ENCODE results near the gene ZNRF3.
A peak's percentile ranks its signal among the peaks of the same experiment; 100 is the strongest.
"Not testable (repeated sequence)": the region's sequence is repeated elsewhere in the genome, so short reads cannot be mapped to it uniquely, and the experiment has no call there.

Gene ZNRF3

DNA sequence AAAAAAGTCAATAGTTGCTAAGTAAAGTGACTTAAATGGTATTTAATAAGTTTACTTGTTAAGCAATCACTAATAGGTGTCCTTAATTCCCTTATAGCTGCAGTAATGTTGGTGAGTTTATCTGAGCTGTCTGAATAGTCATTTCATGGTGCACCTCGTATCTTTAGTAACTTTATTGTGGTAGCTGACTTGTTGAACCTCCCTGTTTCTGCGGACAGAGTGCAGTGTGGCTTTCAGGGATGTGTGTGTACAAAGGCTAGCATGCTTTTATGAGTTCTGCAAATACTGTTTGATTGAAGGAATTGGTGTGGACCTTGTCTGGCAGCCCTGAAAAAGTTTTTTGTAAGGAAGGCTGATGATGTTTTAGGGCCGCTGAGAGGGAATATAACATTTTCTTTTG lies 2.6 kb downstream of the ZNRF3 start:
- no peak for DNase-seq

DNA sequence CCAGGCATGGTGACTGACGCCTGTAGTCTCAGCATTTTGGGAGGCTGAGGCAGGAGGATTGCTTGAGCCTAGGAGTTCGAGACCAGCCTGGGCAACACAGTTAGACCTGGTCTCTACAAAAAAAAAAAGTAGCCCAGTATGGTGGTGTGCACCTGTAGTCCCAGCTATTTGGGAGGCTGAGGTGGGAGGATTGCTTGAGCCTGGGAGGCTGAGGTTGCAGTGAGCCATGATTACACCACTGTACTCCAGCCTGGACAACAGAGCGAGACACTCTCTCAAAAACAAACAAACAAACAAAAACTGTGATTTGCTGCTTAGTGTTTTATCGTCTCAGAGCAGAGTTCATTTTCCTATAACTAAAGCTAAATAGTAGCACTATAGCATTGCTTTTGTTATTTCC lies 3.3 kb downstream of the ZNRF3 start:
- DNase-seq, result not testable (repeated sequence)

DNA sequence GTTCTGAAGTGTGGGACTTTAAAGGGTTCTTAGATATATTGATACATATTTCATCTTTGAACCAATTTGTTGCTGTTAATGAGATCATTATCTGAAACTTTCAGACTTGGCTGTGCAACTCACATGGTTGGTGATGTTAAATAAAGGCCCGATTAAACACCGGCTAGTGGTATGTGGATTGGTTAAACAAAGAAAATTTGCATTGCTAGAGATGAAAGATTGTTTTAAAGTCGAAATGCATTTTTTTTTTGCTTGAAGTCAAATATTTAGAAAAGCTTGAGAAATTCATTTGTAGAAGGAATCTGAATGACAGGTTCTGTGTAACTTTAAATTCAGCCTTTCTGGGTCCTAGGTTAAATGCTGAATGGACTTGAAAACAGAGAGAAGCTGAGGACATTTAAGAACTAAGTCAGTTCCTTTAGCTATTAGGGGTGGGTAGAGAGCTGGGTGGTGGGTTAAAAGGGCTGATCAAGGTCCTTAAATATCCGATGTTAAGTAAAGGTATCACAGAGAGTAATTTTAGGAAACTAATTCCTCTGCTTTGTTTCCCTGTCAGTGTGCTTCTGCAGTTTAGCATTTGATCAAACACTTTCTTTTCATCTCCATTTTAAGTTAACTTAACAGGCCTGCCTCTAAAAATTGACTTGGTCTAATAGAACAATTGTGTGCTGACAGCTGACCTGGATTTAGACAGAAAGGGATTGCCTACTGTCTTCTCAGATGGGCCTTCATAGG lies 4.5 kb downstream of the ZNRF3 start:
- no peak for DNase-seq

DNA sequence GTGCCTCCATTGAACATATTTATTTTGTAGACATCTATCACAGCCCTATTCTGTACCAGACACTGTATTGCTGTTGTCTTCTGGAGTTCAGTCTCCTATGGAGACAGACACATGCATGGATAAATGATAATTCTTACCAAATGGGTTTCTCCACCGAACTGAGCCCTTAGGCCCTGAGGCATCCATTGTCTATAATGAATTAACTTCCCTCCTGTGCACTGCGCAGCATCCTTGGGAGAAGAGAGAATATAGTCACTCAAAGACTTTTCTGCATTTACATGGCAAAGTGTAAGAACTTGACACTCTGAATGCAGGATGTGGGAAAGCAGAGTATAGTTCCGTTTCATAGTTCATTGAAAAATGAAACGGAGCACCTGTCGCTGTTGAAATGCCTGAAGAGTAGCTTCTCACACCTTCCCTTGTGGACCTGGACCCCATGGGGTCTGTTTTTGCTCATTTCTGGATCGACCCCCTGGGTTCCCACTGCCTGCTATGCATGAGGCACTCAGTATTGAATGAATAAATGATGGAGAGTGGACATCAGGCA lies 6.2 kb downstream of the ZNRF3 start:
- no peak for DNase-seq

DNA sequence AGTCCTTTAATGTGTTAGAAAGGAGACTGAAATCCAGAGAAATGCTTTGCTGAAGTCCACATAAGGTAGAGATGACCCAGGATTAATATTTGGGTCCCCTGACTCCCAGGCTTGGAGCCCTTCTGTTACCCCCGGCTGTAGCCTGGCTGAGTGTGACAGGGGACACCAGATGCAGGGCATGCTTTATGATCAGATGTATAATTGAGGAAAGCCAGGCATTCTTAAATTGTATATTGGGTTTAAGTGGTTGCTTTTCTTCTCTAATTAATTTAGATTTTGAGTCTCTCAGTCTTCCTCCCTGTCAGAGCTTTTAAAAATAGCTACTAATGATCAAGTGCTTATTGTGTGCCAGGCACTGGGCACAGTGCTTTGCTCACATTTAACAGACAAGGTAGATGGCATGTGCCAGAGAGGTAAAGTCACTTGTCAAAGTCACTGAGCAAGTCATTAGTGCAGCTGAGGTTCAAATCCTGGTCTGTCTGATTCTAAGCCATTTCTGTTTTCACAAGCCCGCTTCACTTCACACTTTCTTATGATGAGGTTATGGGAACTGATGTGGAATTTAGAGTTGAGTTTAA lies 7.9 kb downstream of the ZNRF3 start:
- DNase-seq, result no peak

DNA sequence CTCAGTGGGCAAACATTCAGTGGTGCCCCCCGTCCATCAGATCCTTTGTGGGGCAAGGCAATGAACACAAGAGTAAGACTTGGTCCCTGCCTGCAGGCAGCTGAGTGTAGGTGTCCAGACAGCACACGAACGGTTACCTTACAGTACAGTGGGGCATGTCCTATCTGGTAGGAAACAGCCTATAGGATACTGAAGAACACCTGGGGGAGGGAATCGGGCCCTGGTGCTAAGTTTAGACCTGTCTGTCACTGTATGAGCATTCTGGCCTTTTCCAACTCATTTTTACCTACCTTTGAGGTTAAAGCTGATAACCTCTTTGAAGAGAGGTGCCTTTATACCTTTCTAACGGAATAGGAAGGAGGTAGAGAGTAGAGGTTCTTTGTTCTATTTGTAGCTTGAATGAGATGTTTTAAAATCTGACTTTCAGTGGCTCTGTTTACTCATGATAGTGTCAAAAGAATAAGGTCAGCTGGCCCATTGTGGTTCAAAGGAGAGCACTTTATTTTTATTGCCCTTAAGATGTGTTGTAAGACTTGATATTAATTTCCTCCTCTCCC lies 8.9 kb downstream of the ZNRF3 start:
- DNase-seq, result no peak

DNA sequence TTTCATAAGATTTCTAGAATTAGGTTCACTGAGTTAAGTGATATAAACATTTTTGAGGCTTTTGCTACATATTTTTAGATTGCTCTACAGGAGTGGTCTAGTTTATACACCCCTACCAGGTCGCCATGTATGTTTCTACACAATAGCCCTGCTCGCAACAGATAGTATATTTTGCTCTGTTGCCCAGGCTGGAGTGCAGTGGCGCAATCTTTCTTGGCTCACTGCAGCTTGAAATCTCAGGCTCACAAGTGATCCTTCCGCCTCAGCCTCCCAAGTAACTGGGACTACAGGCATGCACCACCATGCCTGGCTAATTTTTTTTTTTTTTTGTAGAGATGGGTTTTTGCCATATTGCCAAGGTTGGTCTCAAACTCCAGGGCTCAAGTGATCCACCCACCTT lies 10.4 kb downstream of the ZNRF3 start:
- DNase-seq, result no peak

DNA sequence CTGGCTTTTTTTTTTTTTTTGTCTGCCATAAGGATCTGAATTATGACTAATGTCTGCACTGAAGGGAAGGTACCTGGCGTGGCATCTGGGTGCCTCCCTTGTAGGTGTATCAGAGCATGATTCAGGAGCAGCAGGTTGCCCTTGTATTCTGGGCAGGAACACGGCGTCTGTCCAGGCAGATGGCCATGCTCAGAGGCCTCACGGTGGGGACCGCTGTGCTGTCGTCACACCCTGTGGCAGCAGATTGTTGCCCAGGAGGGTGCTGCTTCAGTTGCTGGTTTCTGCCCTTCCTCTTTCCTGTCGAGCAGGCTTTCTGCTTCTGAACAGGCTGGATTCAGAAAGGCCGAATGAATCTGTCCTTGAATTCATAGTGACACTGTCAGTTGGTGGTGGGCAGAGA lies 11.0 kb downstream of the ZNRF3 start:
- DNase-seq, result peak; percentile 18

DNA sequence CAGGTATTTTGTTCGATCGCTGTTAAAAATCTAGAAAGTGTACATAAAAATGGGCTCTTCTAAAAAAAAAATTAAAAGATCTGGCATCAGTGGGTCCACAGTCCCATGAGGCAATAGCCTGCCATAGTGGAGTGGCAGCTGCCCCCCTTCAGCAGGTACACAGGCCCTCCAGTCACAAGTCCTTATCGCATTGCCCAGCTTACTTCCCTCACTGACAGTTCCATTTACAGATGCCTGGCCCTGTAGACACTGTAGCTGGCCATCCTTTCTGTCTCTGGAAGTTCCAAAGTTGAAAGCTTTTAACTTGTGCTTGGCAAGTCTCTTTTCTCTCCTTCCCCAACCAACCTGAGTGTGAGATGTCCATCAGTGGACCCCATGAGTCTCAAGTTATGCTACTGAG lies 11.4 kb downstream of the ZNRF3 start:
- no peak for DNase-seq

DNA sequence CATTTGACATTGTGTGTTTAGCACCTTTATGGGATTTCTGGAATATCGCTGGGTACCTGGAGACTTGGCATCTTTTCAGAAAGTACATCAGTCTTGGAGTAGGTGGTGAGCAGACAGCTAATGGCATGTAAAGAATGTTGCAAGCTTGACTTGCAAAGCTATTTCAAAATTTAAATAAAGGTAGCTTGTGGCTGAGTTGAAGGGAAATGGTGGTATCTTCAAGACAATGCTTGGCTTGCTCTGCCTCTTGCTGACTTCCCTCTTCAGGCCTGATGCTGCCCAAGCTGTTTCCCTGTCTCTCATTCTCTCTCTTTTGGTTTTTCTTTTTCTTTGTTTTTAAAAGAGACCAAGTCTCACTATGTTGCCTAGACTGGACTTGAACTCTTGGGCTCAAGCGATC lies 13.2 kb downstream of the ZNRF3 start:
- no peak for DNase-seq

DNA sequence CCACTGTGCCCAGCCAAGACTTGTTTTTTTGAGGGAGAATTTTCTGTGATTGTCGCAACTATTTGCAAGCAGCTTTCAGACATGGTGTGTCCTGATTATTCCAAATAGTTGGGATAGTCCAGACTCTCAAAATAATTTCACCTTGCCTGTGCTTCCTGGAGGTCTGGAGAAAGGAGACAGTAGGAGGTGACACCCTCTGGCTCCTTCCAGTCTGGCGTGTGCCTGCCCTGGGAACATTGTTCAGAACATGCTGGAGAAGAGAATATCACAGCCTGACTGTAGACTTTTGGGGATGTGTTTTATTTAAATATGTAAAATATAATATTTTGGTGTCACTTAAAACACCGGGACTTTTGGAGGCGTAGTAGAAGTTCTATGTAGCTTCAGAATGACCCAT lies 14.9 kb downstream of the ZNRF3 start:
- no peak for DNase-seq

DNA sequence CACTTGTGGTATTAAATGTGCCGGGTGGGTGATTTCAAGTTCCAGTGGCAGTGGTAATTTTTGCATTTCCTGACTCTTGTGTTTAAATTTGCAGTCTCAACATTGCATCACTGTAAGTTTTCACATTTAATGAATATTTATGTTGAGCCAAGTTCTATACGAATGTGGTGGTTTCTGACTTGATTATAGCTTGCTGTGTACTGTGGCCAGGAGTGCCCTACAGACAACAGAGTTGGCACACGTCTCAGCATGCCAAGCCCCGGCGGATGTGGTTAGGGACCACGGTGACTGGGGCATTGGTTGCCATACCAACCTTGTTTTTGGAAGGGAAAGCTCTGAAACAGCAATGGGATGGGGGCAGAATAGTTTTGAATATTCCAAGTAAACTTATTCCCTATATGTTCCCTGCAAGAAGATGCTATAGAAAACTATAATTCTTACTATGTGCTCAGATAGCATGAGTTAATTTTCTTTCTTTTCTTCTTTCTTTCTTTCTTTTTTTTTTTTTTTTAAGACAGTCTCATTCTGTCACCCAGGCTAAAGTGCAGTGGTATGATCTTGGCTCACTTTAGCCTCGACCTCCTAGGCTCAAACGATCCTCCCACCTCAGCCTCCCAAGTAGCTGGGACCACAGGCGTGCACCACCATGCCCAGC lies 16.0 kb downstream of the ZNRF3 start:
- no peak for DNase-seq

DNA sequence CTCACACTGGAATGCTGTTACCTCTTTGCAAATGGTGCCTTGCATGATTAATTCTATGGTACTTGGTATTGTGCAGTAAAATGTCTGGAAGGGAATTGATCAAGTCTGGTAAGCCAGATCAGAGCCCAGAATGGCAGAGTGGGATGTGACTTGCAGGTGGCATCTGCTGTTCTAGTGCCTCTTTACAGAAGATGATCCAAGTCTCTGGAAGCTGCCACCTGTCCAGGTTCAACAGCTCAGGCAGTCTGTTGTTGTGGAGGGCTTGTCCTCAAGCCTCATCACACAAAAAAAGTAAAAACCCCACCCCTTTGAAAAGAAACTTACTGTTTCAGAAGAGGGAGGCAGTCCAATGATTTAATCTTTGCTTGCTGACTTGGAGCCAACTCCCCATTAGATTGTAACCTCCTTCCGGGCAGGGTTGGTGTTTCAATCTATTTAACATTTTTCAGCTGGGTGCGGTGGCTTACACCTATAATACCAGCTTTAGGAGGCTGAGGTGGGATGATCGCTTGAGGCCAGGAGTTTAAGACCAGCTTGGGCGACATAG lies 17.1 kb downstream of the ZNRF3 start:
- DNase-seq, result no peak

DNA sequence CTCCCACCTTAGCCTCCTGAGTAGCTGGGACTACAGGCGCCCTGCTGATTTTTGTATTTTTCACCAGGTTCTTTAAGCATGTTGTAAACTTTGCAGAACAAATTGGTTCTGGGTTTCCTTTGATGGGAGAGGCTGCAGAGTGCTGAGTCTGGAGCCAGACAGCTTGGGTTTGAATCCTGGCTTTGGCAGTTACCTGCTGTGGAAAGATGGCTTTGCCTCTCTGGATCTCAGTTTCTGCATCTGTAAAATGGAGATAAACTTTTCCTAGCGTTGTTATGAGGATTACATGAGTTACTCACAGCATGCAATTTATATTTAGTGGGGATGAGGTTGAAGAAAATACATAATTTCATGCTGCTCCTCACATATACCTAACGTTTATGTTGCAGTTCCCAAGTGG lies 19.1 kb downstream of the ZNRF3 start:
- DNase-seq, result no peak

DNA sequence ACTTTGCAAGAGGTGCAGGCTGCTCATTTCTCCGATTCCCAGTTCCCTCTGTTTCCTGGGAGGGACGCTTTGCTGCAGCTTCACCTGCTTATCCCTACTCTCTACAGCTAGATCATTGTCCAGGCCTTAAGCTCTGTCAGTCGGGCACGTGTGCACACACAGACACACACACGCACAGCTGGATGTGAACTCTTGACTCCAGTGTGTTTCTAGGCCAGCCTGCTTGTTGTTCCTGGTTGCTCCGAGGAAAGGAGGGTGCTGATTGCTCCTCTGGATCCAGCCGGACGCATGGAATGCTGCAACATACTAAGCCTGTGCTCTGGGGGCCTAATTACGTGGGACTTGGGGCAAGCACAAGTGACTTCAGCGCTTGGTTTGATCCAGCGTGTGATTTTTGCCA lies 19.7 kb downstream of the ZNRF3 start:
- DNase-seq, result no peak

DNA sequence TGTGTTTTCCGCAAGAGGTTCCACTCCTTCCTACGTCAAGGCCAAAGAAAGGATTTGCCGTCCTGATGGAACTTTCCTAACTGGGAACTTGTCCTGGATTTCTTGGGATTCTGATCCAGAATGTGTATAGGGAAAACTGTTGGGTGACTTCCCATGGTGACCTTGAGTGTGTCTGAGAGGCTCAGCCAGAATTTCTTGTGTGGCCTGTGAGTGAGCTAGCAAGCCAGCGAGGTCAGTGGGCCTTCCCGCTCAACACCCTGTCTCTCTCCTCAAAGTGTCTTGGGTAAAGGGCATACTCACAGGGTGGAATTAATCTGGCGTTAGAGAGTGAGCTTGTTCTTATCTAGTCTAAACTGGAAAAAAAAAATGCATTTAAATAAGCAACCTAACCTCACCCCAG lies 20.4 kb downstream of the ZNRF3 start:
- DNase-seq, result no peak

DNA sequence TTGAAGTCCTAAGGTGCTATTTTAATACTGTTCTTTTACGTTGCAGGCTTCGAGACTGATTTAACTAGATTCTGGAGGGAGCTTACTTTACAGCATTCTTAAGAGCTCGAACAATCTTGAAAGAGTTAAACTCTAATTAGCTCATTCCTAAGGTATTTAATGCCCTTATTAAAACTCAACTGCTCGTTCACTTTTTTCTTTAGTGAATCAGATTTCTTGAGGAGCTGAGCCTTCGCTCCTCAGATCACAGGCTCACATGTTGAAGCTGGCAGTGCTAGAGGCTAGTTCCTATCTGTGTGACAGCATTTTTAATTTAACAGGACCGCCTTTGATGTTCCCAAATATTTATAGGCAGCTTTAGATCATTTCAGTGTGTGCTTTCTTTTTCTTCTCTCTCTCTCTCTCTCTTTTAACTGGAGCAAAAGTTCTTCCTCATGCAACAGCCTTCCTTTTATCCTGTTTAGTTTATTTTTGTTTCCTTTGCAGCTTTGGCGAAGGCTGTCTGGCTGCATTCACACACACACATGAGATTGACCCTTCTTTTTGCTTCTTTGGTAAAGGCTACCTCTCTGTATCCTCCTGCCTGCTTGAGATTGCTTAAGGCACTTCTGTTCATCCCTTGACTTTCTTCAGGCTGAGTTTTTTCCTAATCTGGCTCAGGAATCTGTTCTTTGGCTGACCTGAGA lies 21.0 kb downstream of the ZNRF3 start:
- no peak for DNase-seq

DNA sequence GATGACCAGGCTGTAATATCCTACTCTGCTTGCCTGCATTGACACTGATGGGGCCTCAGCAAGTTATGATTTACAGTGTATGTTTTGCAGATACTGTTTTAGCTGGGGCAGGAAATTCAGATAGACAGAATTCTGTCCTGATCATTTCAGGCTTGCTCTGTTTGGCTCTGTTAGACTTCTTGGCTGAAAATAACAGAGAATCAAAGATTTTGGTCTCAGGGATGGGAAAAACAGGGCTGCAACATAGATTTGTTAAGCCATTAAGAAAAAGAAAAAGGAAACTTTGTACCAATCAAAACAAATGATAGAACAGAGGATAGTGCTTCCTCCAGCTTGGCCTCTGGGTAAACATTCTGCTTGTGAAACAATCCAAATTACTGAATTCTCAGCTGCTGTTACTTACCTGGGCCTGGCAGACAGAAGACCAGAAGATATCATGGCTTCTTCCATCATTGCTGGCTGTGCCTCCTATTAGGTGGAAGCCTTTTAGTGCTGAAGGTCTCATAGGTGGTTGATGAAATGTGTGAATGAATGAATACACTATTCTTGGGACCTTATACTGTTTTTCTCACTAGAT lies 22.0 kb downstream of the ZNRF3 start:
- DNase-seq, result no peak

DNA sequence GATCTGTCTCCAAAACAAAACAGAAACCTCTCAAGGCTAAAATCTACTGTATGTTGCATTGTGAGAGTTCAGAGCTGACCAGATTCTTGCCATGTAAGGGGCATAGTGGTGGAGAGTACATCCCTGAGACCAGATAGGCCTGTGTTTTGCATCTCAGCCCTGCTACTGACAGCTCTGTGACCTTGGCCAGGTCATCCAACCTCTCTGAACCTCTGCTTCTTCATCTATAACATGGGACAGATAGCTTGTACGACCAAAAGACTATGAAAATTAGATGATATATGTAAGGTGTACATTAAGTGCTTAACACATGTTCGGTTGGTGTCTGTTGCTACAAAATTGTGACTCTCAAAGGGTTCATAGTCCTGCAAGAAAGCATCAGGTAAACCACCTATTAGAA lies 22.9 kb downstream of the ZNRF3 start:
- DNase-seq, result no peak

DNA sequence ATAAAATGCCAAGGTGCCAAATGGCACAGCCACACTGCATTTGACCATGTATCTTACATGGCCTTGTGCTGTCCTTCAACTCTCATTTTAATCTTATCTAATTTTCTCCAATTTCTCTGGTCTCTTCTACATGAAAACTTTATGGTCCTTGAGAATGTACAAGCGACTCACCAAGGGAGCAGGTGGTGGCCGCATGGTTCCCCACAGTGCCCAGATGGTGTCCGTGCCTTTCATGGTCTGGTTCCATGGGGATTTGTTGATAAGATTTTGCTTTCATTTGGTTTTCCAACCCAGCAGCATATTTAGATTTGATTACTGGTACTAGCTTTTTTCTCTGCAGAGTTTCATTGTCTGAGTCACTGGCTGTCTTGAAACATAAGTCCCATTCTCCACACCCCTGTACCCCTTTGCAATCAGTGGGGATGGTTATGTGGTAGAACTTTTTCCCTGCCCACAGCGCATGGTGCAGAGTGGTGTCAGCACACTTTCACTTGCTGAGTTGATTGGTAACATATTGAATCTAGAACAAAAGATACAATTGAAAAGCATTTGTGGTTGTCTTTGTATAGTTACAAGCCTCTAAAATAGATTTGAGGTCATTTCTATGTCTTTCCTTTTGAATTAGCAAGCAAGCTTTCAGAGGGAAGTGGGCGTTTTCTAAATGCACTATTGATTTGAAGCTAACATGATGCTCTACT lies 24.1 kb downstream of the ZNRF3 start:
- no peak for DNase-seq

DNA sequence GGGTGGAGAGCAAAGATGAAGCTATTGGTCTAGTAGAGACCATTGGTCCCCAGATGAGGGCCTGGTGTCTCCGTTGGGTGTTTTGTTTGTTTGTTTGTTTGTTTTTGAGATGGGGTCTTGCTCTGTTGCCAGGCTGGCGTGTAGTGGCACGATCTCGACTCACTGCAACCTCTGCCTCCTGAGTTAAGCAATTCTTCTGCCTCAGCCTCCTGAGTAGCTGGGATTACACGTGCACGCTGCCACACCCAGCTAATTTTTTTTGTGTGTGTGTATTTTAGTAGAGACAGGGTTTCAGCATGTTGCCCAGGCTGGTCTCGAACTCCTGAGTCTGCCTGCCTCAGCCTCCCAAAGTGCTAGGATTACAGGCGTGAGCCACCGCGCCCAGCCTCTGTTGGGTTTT lies 25.4 kb downstream of the ZNRF3 start:
- not testable (repeated sequence) for DNase-seq

DNA sequence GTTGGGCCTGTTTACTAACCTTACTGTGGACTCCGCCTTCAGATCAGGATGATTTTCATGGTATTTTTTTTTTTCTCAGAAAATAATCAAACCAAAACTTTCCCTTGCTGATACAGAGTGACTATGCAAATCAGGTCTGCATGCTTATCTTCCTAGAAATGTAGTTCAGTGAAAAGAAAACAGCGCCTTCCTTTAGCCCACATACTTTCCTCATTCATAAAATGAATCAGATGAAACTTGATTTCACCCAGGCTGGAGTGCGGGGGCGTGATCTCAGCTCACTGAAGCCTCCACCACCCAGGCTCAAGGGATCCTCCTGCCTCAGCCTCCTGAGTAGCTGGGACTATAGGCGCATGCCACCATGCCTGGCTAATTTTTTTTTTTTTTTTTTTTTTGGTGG lies 26.0 kb downstream of the ZNRF3 start:
- no peak for DNase-seq
